ENCODE measurements around the gene SATB2.

SATB2 gene

DNA sequence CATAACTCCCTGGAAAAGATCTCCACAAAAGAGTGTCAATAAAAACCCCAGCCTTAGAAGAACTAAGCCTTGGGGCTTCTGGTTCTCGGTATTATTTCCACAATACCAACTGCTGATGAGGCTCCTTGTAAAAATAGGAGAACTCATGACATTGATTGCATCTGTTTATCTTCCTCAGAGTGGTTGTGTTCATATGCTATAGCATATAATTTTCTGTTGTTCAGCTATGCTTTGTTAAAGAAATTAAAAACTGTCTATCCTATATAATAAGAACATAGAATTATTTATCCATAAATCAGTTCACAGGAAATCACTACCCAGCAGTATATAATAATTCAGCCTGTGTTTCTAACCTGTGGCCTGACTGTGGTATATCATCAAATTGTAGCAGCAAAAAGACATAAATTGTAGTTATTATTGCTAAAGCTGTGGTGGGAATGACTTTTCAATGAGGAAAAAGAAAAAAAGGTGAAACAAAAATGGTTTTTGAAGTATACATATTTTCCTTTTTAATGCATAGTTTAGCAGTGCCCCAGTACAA is 68.9 kb downstream of the SATB2 start:
- no peak for DNase-seq

DNA sequence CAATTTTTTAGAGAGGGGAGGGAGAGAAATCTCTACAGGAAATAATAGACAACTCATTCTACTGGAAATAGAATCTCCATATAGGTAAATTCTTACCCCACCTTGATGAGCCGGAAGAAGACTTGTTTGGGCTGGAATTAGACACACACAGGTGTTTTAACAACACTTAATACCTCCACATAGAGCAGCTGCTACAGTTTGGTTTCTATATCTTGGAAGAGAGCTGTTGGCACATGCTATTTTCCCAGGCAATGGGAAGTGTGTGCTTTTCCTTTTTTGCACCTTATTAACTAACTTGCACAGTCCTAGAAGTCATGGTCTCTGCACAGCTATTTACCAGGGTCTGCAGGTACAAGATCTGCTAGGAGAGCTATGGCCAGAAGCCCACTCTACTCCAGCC is 73.7 kb downstream of the SATB2 start:
- DNase-seq: no peak

DNA sequence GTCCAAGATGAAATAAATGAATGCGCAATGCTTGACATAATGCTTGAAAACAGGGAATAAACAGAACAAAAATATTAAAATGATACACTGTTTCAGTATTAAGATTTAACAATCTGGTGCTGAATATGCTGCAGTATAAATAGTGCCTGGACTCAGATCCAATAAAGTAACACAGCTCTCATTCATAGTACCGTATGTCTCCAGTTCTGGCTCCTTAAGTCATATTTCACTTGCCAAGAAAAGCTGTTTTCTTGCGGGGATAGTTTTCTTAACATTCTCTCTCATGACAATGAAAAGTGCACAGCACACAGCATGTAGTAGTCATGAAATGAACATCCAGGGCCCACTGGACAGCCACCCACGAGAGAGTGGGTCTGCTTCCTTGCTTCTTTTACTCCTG is 74.7 kb downstream of the SATB2 start:
- no peak for DNase-seq

DNA sequence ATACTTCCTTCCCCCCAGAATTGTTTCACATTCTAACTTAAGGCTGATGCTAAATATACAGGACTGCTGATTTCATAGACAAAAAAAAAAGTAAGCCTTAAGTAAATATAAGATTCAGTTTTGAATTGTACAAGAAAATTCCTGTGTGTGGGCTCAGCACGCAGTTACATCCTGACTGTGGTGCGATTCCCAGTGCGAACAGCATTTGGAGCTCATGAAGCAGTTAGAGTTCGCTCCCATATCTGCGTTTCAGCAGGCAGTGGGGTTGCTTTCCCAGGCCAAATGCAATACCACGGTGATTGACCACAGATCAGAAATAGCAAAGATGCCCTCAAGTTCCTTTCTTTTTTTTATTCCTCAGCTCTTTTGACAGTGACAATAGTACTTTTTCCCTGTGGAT is 75.6 kb downstream of the SATB2 start:
- DNase-seq: no peak

DNA sequence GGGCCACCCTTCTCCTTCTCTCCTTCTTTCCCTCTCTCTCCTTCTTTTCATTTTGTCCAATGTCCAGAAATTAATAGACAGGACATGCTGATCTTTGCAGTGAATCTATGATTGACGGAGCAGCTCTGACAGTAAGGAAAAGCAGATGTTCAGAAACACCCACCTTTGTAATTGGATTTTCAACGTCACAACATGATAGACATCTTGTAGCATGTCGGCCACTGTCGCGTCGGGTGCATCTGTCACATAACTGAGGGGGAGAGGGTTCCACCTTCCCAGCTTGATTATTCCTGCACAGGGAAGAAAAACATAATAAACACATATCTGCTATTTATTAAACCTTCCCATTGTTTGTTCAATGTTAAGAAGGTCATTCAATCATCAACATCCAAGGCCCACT is 76.2 kb downstream of the SATB2 start:
- no peak for DNase-seq

DNA sequence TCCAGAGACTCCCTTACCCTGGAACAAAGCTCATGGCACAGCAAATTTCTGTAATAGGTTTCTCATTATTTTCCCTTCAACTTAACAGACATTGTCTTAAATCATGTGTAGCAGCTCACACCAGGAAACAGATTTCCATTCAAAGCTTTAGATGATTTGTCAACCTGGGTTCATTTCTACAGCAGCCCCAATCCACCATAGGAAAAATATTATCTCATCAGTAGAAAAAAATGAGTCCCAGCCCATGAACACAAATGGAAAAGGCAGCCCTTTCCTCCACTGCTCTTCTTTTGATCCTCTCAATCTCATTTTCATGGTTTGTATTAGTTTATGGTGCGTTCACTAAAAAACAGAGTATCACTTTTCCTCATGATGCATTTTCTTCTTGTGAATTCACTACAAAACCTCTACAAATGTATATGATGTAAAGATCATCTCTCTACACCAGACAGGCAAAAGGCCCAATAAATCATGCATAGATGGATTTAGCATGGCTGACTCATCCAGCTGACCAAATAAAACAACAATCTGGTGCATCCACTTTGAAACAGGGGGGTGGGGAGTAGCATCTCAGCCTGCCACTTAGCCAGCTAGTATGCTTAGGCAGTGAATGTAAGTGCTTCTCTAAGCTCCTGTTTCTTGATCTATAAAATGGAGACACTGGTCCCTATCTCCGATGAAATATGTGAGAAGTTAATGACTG is 78.6 kb downstream of the SATB2 start:
- no peak for DNase-seq

DNA sequence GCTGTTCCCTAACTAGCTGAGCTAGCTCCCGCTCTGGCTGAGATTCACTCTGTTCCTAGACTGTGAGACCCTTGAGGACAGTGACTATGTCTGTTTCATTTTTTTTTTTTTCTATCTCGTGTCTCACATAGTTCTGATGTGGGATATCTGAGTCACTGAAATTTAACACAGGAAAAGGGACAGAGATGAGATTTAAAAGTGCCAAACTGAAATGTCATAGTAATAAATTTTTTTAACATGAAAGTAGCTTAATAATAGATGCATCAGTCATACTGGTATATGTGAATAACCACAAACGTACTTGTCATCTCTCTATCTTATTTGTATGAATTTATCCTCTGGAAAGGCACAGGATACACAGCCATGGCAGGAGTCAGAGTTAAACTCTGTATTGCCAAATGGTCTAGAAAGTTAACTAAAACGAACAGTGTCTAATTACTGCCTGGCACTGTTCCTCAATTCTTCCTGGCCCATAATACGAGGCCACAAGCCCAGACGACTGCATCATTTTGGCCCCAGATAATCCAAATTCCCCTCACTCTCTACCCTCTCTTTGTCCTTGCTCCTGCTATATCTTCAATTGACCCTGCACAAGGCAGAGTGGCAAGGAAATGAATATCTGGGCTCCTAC is 87.5 kb downstream of the SATB2 start:
- no peak for DNase-seq

DNA sequence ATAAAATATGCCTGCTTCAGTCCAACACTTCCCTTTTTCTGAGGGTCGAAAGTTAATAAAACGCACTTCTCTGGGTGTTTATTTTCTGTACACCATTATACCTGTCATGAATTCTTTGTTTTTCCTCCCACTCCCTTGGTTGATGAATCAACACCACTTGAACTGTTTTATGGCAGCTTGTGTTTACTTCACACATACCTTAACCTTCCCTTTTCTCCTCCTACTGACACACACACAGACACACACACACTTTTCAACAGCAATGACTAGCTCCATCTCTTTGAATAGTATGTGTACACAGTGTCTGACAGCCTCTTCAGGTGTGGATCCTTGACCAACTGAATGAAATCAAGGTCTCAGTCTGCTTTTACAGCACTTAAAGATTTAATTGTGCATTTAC is 91.3 kb downstream of the SATB2 start:
- no peak for DNase-seq

DNA sequence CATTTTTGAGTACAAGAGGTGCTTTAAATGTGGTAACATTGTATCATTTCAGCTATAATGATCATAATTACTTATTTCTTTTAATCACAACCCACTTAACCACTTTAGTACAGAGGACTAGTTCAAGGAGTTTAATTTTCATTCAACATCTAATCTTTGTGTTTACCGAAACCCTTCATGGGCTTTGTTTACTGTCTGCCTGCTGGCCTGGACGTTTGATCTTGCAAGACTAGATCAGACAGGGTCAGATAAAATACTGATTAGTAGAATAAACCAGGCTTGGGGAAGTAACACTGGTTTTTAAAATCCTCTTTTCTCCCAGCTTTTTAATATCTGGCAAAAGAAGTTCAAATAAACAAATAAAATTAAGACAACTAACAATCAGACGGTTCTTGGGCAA is 93.6 kb downstream of the SATB2 start:
- no peak for DNase-seq

DNA sequence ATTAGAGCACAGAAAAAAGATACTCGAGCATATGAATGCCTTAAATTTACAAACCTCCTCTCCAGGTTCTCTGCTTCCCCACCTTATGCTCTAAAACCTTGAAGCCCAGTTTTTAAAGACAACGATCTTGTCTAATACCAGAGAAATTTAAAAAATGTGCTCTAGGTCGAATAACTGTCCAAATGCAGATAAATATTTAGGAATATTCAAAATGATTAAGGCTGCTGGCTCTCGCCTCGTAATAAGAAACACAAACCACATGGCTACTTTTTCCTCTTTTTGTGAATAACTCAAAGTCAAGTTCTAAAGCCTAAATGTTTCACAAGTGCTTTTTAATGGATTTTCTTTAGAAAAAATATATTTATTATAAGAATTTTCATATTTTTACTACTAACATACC is 101.3 kb downstream of the SATB2 start:
- DNase-seq: no peak

DNA sequence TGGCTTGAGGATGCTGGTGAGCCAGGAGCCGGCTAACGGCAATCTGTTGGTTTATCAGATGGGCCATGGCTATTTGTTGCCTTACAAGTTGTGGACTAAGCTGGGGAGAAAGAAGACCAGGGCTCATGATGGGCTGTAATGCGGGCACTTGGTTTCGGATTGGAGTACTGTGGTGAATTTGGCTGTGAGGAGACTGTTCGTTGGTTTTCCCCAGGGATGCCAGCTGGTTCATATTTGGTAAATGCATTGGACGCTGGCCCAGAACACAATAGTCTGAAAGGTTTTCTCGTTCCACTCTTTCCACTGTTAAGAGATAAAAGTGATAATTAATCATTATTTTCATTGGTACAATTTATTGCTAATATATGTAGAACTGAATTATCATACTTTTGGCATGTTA is 108.9 kb downstream of the SATB2 start:
- no peak for DNase-seq

DNA sequence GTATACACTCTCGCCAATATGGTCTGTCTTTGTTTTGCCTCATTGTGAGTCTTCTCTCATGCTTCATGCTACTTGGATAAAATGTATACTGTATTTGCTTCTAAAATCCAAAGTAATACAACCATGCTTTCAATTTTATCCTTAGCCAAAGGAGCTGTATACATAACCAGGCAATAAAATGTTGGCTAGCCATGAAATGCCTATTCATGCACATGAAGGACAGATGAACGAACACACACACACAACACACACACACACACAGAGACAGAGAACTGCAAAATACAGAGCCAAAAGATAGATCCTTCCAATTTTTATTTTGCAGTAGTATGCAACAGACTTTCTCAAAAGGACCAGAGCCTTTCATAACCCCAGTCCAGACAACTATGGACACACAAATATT is 113.7 kb downstream of the SATB2 start:
- no peak for DNase-seq

DNA sequence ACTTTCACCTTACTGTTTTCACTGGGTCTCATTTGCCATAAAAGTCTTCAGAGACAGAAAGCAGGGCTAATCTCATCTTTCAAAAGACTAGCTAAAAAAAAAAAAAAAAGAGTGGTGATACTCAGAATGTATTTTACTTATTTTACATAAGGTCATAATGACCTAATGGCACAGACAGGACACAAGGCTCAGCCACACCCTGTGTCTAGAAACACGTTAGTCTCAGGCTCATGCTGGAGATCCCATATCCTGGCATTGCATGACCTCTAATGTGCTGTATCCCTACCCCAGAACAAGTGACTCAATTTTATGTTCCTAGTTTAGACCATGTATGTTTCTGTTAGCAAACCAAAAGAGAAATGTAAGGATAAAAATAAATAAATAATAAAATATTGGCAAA is 115.4 kb downstream of the SATB2 start:
- no peak for DNase-seq

DNA sequence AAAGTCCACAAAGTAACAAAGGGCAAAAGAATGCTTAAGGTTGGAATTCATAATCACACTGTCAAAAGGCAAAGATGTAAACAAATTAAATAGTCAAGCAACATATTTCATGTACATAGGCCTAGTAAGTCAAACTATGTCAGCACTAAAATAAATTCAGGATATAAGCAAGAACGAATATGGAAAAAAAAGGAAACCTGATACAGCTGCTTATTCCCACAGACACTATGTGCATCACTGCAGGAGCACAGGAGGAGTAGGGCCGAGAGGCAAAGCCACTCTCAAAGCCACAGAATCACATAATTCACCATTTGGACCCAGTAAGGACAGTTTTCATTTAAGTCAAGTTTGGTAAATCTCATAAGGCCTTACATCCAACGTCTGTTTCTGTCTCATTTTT is 116.6 kb downstream of the SATB2 start:
- DNase-seq: no peak

DNA sequence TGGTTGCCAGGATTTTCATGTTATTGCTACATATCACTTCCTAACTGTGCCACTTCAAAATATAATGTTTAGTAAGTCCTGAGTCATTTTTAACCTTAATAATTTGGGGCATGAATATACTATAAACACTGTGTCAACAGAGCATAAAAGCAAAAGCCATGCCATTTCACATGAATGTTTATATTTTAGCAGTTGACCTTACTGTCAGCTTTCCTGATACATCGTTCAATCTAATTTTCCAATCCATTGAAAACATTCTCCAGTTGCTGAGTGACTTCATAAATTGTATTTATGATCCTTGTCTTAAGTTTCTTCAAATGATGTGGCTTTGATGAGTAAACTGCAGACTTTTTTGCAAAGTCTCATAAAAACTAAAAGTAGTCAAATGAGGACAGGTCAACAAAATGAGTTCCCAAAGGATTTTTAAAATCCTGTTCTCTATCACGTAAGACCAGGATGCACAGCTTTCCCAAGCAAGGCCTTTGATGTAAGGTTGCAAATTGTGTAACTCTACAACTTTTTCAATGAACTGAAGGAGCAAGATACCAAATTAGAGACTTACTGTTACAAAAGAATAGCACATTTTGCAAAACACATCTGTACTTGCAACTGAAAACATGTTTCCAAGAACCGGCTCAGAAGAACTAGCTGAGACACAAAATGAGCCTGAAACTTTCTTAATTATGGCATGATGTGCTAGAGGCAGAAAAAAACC is 117.7 kb downstream of the SATB2 start:
- DNase-seq: no peak

DNA sequence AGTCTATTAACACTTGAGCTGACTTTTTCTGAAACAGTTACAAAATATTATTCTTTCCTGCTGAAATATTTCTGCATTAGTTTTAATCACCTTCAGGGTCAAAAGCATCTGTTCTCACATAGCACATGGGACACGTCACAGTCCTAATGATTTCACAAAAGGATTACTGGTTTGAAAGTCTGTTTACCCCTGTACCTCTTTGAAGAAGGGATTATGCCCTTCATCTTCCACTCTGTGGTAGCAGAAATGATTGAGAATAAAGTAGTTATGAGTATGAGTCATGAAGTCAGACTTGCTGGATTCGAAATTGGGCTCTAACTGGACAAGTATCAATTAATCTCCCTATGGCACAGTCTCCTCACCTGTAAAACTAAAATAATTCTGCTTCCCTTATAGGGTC is 121.2 kb downstream of the SATB2 start:
- DNase-seq: no peak

DNA sequence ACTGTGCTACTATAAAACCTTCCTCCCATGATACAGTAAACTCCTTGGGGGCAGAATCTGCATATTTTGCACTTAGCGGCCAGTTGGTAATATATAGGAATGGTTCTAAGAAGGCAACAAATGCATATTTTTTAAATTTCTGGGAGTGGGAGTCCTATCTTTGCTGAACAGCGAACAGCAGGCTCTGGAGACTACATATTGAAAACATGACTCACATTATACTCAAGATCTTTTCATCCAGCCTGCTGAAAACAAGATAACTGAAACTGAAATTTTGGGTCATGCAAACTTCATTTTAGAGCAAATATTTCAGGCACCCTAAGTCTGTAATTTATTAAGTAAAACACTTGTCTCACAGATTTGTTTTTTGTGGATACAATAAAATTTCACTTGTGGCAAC is 122.2 kb downstream of the SATB2 start:
- DNase-seq: no peak

DNA sequence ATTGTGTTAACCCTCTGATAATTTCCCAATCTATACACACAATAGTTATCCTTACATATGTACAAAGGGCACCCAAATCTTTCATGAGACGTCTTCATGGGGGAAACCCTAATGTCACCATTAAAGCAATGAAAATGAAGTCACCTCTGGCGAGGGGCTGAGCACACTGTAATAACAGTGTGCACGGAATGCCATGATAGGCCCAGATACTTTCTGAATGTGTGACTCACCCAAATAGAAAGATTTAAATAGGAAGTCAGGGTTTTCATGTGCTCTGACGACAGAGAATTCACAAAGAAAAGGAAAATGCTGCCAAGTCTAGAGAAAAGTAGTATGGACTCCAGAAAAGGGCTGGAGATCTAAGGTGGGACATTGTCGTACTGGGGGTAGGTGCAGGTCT is 128.3 kb downstream of the SATB2 start:
- DNase-seq: no peak

DNA sequence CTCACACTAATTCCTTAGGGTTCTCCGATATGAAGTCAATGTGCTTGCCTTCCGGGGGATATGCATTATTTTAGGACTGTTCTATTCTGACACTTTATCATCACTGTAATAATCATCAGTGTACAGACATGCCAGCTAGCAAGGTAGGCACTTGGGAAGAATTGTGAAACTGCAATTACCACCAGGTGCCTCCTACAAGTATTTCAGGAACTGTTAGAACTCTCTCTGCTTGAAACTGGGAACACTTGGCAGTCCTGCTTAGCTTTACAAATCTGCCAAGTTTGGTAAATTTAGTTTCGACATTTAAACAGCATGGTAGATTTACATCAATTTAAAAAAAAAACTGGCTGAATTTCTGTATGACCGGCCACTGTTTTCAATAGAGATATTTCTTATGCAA is 128.7 kb downstream of the SATB2 start:
- DNase-seq: no peak

DNA sequence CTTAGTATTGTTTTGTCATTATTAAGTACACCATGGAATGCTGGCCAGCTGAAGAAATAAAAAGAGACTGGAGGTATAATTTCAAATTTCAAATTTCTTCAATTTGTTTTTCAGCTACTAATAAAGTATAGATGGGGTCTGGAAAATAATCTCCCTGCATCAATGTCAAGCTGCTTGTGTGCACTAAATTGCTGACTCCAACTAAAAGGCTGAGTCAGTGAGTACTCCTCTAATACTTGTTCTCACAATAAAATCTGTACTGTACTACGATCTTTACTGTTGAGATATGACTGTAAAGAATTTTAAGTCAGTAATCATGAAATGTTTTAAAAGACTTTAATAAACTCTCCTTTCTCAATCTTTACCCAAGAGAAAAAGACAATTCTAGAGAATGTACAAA is 131.9 kb downstream of the SATB2 start:
- no peak for DNase-seq

DNA sequence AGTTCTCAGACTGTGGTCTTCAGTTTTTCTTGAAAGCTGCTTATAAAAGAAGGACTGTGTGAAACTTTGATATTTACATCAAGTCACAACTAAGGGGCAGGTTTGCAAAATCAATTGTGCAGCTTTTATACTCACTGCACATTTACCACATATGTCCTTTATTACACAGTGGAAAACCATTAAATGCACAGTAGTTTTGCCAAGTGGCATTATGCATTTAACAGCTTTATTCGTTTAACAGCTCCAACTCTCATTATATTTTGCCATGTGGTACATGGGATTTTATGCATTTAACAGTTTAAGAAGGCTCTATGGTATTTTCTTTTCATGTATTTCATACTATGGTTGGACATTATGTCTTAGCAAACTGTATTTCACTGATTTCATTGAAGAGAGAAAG is 135.6 kb downstream of the SATB2 start:
- no peak for DNase-seq

DNA sequence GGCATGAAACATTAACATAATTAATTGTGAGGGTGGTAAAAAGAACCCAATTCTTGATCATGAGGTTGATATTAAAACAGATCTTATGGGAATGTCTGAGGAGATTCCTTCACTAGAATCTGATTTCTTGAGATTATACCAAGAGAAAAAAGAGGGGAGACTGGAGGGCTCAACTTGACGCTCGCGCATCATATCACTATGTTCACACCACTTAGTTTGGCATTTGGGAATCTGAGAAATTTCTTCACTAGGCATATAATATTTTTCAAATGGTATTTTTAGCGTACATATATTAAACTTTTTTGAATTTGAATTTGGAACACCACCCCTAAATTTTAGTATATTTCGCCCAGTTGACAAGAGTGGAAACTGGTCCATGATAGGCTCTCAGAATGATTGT is 140.1 kb downstream of the SATB2 start:
- no peak for DNase-seq

DNA sequence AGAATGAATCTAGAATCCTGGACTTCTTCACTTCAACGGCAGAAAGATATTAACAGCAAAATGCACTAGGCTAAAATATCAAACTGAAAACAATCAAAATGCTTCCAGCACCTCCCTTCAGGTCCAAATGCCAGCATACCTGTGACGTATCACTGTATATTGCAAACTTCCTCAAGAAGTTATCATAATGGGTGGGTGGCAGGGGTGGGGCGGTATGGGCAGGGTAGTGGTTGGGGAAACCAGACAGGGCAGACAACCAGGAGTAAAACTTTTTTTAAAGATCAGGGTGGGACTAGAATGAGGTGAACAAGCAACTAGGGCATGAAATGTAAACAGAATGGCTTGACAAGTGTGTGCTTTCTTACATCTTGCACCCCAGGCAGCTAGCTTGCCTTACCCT is 140.9 kb downstream of the SATB2 start:
- DNase-seq: no peak

All from CD4-positive, alpha-beta T cell treated with Interleukin-1 beta for 1 hour (primary cell).